Pancreas (tissue), 10 donors: ENCODE measurements around the gene MCRIP2. TPM values are rescaled to one million over a fixed set of nuclear protein-coding genes. Genes with fewer than 3 reads are reported as not detected.

Experiments used
- ATAC-seq, 4 donors: fragments of 200-7000 bp; cut with Tn5 transposase; one replicate each; pipeline versions ENCODE4 v1.8.0 to v1.9.1; 2020; ENCODE audit warnings: mild to moderate bottlenecking in 4 of 4, moderate library complexity in 4 of 4
- DNase-seq, 6 donors: peaks; one replicate each; pipeline ENCODE4 v3.0.0-alpha.2; 2020
- FAIRE-seq: peaks from 2 replicates; lab custom pipeline; 2012; peaks lifted over from hg19 to GRCh38; lab: Jason Lieb, UNC
- H3K27ac ChIP-seq, 4 donors: fragments of 200-600 bp; sonication (generic); 1 replicate in 3 of 4; 2 replicates in 1 of 4; pipeline versions ENCODE4 v1.5.0 to v1.8.0; 2020
- H3K27me3 ChIP-seq, 4 donors: fragments of 200-600 bp; one replicate each; pipeline ENCODE4 v1.8.0; 2021
- H3K36me3 ChIP-seq, 3 donors: fragments of 200-600 bp; sonication (generic) in 1 of 3; one replicate each; pipeline versions ENCODE4 v1.5.0 to v1.8.0; 2020 to 2021
- H3K4me1 ChIP-seq, 3 donors: fragments of 200-600 bp; one replicate each; pipeline ENCODE4 v1.8.0; 2021
- H3K4me3 ChIP-seq, 4 donors: fragments of 200-600 bp; sonication (generic) in 2 of 4; one replicate each; pipeline versions ENCODE4 v1.5.0 to v1.8.0; 2020 to 2021
- H3K9me3 ChIP-seq, 4 donors: fragments of 200-600 bp; one replicate each; pipeline ENCODE4 v1.8.0; 2021
- CTCF ChIP-seq, 4 donors: fragments of 200-600 bp; sonication (generic) in 3 of 4; IDR thresholded peaks; one replicate each; pipeline versions ENCODE4 v1.5.0 to v1.8.0; 2021; ENCODE audit warnings: antibody characterized with exemption in 4 of 4
- WGBS, 2 donors: extraction: QIAGEN DNeasy Blood & Tissue Kit; methylation state at CpG; one replicate each; pipeline ENCODE4 v1.1.7; 2013; 5-methylcytosine and 5-hydroxymethylcytosine counted together
- intact Hi-C, 3 donors: fragments of 100-400 bp; cut with DNase I; formaldehyde crosslinking; loops; one replicate each; pipeline versions ENCODE4 v1.11.1 to v1.14.2; 2022
- polyA plus RNA-seq, 2 donors: library from polyadenylated mRNA; stranded (reverse); fragments of 200-250 nt; gene quantifications; one replicate each; pipeline ENCODE4 v1.2.3, GENCODE V29; 2013
- total RNA-seq, 6 donors: library from RNA; stranded (reverse); fragmentation: NEBNext Ultra II Directional in 4 of 6; extraction: Animal tissue kit (Norgen Biotek cat#: 25700) in 4 of 6; gene quantifications; one replicate each; pipeline versions ENCODE4 v1.2.1 to v1.2.4, GENCODE V29; 2021 to 2023
- donor health status: healthy with polysubstance abuse.
- donor health status: DM: no; HTN: no; CAD: no; lungs with moderate emphysema.
- donor health status: DM: no; HTN: no; CAD: no.
- donor health status: control.
- donor health status: control.
- donor health status: Bipolar disorder and iron deficiency.
- donor health status: DM: yes; HTN: yes; CAD: no.
- donor health status: DM: no; HTN: no; CAD: no.
- donor health status: DM: no; HTN: no; CAD: no.
- donor health status: DM: yes; HTN: yes; CAD: no.

The MCRIP2 gene
- total and polyA plus RNA-seq, 8 donors, result 19.0 to 89.3 (median 27.7) TPM

GRCh38 chr16:693766-694165 is 52.1 kb downstream of the MCRIP2 start:
- DNase-seq, result no peak
- Histone ChIP-seq H3K4me3 (peak overlapping the region in 1 of 4 donors; percentile 10), H3K27ac (no peak overlapping the region), H3K27me3 (peaks cover 0 to 9% (median 0%) of the 10 kb centered on the region in 4 donors), H3K4me1 (peaks cover 4 to 28% (median 15%) of the 10 kb centered on the region in 3 donors), H3K36me3 (no peaks in the 10 kb centered on the region), H3K9me3 (no peaks in the 10 kb centered on the region)
- intact Hi-C loops, result no loop called here
- TF ChIP-seq CTCF (IDR thresholded peaks at IDR 0.05), result no peak
- no peak for FAIRE-seq
- ATAC-seq, result no peak
- WGBS, 2 donors, result 10 to 25% methylated on average over 26 to 37 of the region's 37 CpGs

- Histone ChIP-seq H3K36me3 (no peaks in the 10 kb centered on the region), H3K9me3 (no peaks in the 10 kb centered on the region), H3K4me3 (peak overlapping the region in 1 of 4 donors; percentile 19), H3K4me1 (peaks cover 4 to 24% (median 10%) of the 10 kb centered on the region in 3 donors), H3K27ac (no peak overlapping the region), H3K27me3 (peaks cover 0 to 9% (median 0%) of the 10 kb centered on the region in 4 donors)
- ATAC-seq (no peak), FAIRE-seq (no peak), DNase-seq (no peak)
- WGBS, 2 donors, result 4 to 5% methylated on average over 36 to 64 of the region's 64 CpGs
- no peak for TF ChIP-seq CTCF (IDR thresholded peaks at IDR 0.05)
- intact Hi-C loops, result no loop called here
Observed at GRCh38 chr16:694187-694862, 52.7 kb downstream of the MCRIP2 start.

DNA sequence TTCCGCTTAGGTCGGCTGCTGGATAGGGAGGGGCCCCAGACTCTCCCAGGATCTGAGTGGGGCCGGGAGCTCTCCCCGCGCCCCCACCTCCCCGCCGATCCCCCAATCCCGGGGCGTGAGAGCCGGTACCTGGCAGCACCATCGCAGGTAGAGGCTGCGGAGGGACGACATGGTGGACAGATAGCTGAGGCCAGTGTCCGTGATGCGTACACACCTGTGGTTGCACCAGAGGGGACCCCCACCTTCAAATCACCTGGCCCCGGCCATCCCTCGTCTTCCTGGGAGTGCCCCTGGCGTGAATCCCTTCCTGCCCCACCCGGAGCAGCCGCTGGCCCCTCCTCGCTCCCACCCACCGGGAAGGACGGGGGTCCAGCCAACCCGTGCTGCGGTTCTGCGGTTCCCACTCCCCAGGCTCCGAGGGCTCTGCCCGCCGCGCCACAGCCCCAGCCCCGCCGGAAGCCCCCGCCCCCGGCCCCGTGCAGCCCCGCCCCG is 53.3 kb downstream of the MCRIP2 start:
- Histone ChIP-seq H3K4me1 (peaks cover 0 to 19% (median 6%) of the 10 kb centered on the region in 3 donors), H3K9me3 (no peaks in the 10 kb centered on the region), H3K4me3 (peak overlapping the region in 2 of 4 donors; percentile 15 to 19), H3K36me3 (no peaks in the 10 kb centered on the region), H3K27me3 (peaks cover 0 to 10% (median under 1%) of the 10 kb centered on the region in 4 donors), H3K27ac (no peak overlapping the region)
- FAIRE-seq, result no peak
- no peak for ATAC-seq
- WGBS, 2 donors, result 3 to 4% methylated on average over 23 to 37 of the region's 37 CpGs
- no peak for DNase-seq
- intact Hi-C loops, result no loop called here
- no peak for TF ChIP-seq CTCF (IDR thresholded peaks at IDR 0.05)

GRCh38 chr16:695355-696089 is 53.9 kb downstream of the MCRIP2 start:
- ATAC-seq (peak; percentile 42 to 65 (median 51)), FAIRE-seq (no peak), DNase-seq (peak in 1 of 6 donors; percentile 50)
- Histone ChIP-seq H3K36me3 (no peaks in the 10 kb centered on the region), H3K27ac (no peak overlapping the region), H3K4me1 (peaks cover 0 to 19% (median 6%) of the 10 kb centered on the region in 3 donors), H3K9me3 (no peaks in the 10 kb centered on the region), H3K4me3 (peak overlapping the region in 2 of 4 donors; percentile 15 to 24), H3K27me3 (peaks cover 0 to 16% (median 3%) of the 10 kb centered on the region in 4 donors)
- intact Hi-C loops, result no loop called here
- WGBS, 2 donors, result 3 to 4% methylated on average over 69 to 71 of the region's 71 CpGs
- TF ChIP-seq CTCF (IDR thresholded peaks at IDR 0.05), result no peak

Other genes starting within 250 kb of the MCRIP2 start
- gene NME4, start 244.6 kb upstream of the MCRIP2 start, total RNA-seq, result 10 to 100 TPM; 11.0 to 32.5 (median 20.8) TPM
- gene NME4, start 244.6 kb upstream of the MCRIP2 start, polyA plus RNA-seq, result 10 to 100 TPM; 48.4 to 68.6 TPM
- 10 to 100 TPM in 5 of 6 donors, 1 to 10 TPM in 1; 9.2 to 21.4 (median 15.6) TPM for gene DECR2, start 239.9 kb upstream of the MCRIP2 start, total RNA-seq
- gene DECR2, start 239.9 kb upstream of the MCRIP2 start, polyA plus RNA-seq, result 10 to 100 TPM; 48.8 to 68.0 TPM
- gene RAB11FIP3, start 216.2 kb upstream of the MCRIP2 start, total RNA-seq, result 10 to 100 TPM; 22.0 to 41.3 (median 29.7) TPM
- gene RAB11FIP3, start 216.2 kb upstream of the MCRIP2 start, polyA plus RNA-seq, result 10 to 100 TPM; 42.4 to 67.4 TPM
- 10 to 100 TPM; 25.4 to 53.6 (median 37.2) TPM for gene CAPN15, start 114.1 kb upstream of the MCRIP2 start, total RNA-seq
- 10 to 100 TPM; 48.3 to 75.7 TPM for gene CAPN15, start 114.1 kb upstream of the MCRIP2 start, polyA plus RNA-seq
- 1 to 10 TPM in 1 of 6 donors, under 1 TPM in 5; 0.09 to 1.0 (median 0.70) TPM for gene PRR35, start 81.4 kb upstream of the MCRIP2 start, total RNA-seq
- gene PRR35, start 81.4 kb upstream of the MCRIP2 start, polyA plus RNA-seq, result under 1 TPM; 0.38 to 0.72 TPM
- gene NHLRC4, start 74.8 kb upstream of the MCRIP2 start, total RNA-seq, result under 1 TPM in 4 of 6 donors, not detected in 2; 0.08 to 0.28 (median 0.14) TPM
- under 1 TPM; 0.05 to 0.27 TPM for gene NHLRC4, start 74.8 kb upstream of the MCRIP2 start, polyA plus RNA-seq
- 10 to 100 TPM; 29.7 to 48.4 (median 40.0) TPM for gene PIGQ, start 71.9 kb upstream of the MCRIP2 start, total RNA-seq
- gene PIGQ, start 71.9 kb upstream of the MCRIP2 start, polyA plus RNA-seq, result 100 to 1,000 TPM in 1 of 2 donors, 10 to 100 TPM in 1; 79.5 to 165 TPM
- 10 to 100 TPM; 19.4 to 42.4 (median 30.6) TPM for gene RAB40C, start 51.8 kb upstream of the MCRIP2 start, total RNA-seq
- gene RAB40C, start 51.8 kb upstream of the MCRIP2 start, polyA plus RNA-seq, result 10 to 100 TPM; 47.0 to 71.4 TPM
- 1 to 10 TPM in 3 of 6 donors, under 1 TPM in 3; 0.75 to 2.0 (median 1.2) TPM for gene WFIKKN1, start 10.8 kb upstream of the MCRIP2 start, total RNA-seq
- 10 to 100 TPM in 1 of 2 donors, 1 to 10 TPM in 1; 2.6 to 13.8 TPM for gene WFIKKN1, start 10.8 kb upstream of the MCRIP2 start, polyA plus RNA-seq
- gene METTL26, start 5.5 kb upstream of the MCRIP2 start, total RNA-seq, result 10 to 100 TPM; 18.8 to 32.3 (median 24.4) TPM
- 100 to 1,000 TPM in 1 of 2 donors, 10 to 100 TPM in 1; 87.6 to 130 TPM for gene METTL26, start 5.5 kb upstream of the MCRIP2 start, polyA plus RNA-seq
- gene WDR90, start 7.5 kb downstream of the MCRIP2 start, total RNA-seq, result 10 to 100 TPM; 14.7 to 23.4 (median 19.3) TPM
- gene WDR90, start 7.5 kb downstream of the MCRIP2 start, polyA plus RNA-seq, result 10 to 100 TPM; 85.5 to 91.3 TPM
- gene RHOT2, start 26.3 kb downstream of the MCRIP2 start, total RNA-seq, result 10 to 100 TPM; 33.5 to 66.2 (median 45.6) TPM
- 100 to 1,000 TPM; 260 to 265 TPM for gene RHOT2, start 26.3 kb downstream of the MCRIP2 start, polyA plus RNA-seq
- 1 to 10 TPM in 1 of 6 donors, under 1 TPM in 5; 0.28 to 1.0 (median 0.84) TPM for gene RHBDL1, start 33.8 kb downstream of the MCRIP2 start, total RNA-seq
- gene RHBDL1, start 33.8 kb downstream of the MCRIP2 start, polyA plus RNA-seq, result 1 to 10 TPM; 2.3 to 5.1 TPM
- gene STUB1, start 38.6 kb downstream of the MCRIP2 start, total RNA-seq, result 10 to 100 TPM; 40.1 to 66.1 (median 56.0) TPM
- 100 to 1,000 TPM in 1 of 2 donors, 10 to 100 TPM in 1; 89.5 to 130 TPM for gene STUB1, start 38.6 kb downstream of the MCRIP2 start, polyA plus RNA-seq
- gene JMJD8, start 42.5 kb downstream of the MCRIP2 start, total RNA-seq, result 10 to 100 TPM; 25.0 to 40.3 (median 30.9) TPM
- gene JMJD8, start 42.5 kb downstream of the MCRIP2 start, polyA plus RNA-seq, result 10 to 100 TPM; 47.4 to 50.2 TPM
- 1 to 10 TPM; 3.5 to 7.5 (median 5.2) TPM for gene WDR24, start 48.6 kb downstream of the MCRIP2 start, total RNA-seq
- gene WDR24, start 48.6 kb downstream of the MCRIP2 start, polyA plus RNA-seq, result 1 to 10 TPM; 7.9 to 8.7 TPM
- 1 to 10 TPM in 4 of 6 donors, under 1 TPM in 2; 0.60 to 2.8 (median 1.7) TPM for gene FBXL16, start 64.0 kb downstream of the MCRIP2 start, total RNA-seq
- gene FBXL16, start 64.0 kb downstream of the MCRIP2 start, polyA plus RNA-seq, result 10 to 100 TPM in 1 of 2 donors, 1 to 10 TPM in 1; 4.8 to 17.7 TPM
- gene METRN, start 73.3 kb downstream of the MCRIP2 start, total RNA-seq, result 10 to 100 TPM; 27.6 to 44.9 (median 37.7) TPM
- 10 to 100 TPM; 74.2 to 82.0 TPM for gene METRN, start 73.3 kb downstream of the MCRIP2 start, polyA plus RNA-seq
- 10 to 100 TPM; 12.2 to 25.5 (median 20.1) TPM for gene ANTKMT, start 79.3 kb downstream of the MCRIP2 start, total RNA-seq
- gene ANTKMT, start 79.3 kb downstream of the MCRIP2 start, polyA plus RNA-seq, result 10 to 100 TPM; 35.2 to 41.7 TPM
- under 1 TPM; 0.16 to 0.95 (median 0.25) TPM for gene CCDC78, start 84.6 kb downstream of the MCRIP2 start, total RNA-seq
- gene CCDC78, start 84.6 kb downstream of the MCRIP2 start, polyA plus RNA-seq, result 1 to 10 TPM; 2.1 to 7.7 TPM
- 1 to 10 TPM in 4 of 6 donors, under 1 TPM in 2; 0.47 to 4.6 (median 1.1) TPM for gene HAGHL, start 85.3 kb downstream of the MCRIP2 start, total RNA-seq
- 10 to 100 TPM in 1 of 2 donors, 1 to 10 TPM in 1; 6.4 to 17.5 TPM for gene HAGHL, start 85.3 kb downstream of the MCRIP2 start, polyA plus RNA-seq
- 10 to 100 TPM; 11.1 to 25.4 (median 14.1) TPM for gene CIAO3, start 99.2 kb downstream of the MCRIP2 start, total RNA-seq
- gene CIAO3, start 99.2 kb downstream of the MCRIP2 start, polyA plus RNA-seq, result 10 to 100 TPM; 40.2 to 72.9 TPM
- gene MSLN, start 118.9 kb downstream of the MCRIP2 start, total RNA-seq, result 1 to 10 TPM in 2 of 6 donors, under 1 TPM in 3, not detected in 1; 0.35 to 2.4 (median 0.90) TPM
- gene MSLN, start 118.9 kb downstream of the MCRIP2 start, polyA plus RNA-seq, result 1 to 10 TPM in 1 of 2 donors, under 1 TPM in 1; 0.96 to 4.6 TPM
- 10 to 100 TPM in 2 of 6 donors, 1 to 10 TPM in 4; 6.2 to 11.1 (median 8.6) TPM for gene RPUSD1, start 146.6 kb downstream of the MCRIP2 start, total RNA-seq
- 10 to 100 TPM; 17.7 to 21.1 TPM for gene RPUSD1, start 146.6 kb downstream of the MCRIP2 start, polyA plus RNA-seq
- gene CHTF18, start 146.8 kb downstream of the MCRIP2 start, total RNA-seq, result 10 to 100 TPM in 1 of 6 donors, 1 to 10 TPM in 5; 5.4 to 11.0 (median 6.5) TPM
- 10 to 100 TPM; 30.4 to 61.6 TPM for gene CHTF18, start 146.8 kb downstream of the MCRIP2 start, polyA plus RNA-seq
- gene GNG13, start 158.9 kb downstream of the MCRIP2 start, total RNA-seq, result not detected
- not detected for gene GNG13, start 158.9 kb downstream of the MCRIP2 start, polyA plus RNA-seq